A172 (cell line): ENCODE results near the gene DNPH1. TPM values are rescaled to one million over a fixed set of nuclear protein-coding genes. Genes with fewer than 3 reads are reported as not detected.

Experiments
- DNase-seq: peaks from one replicate; pipeline ENCODE4 v3.0.0-alpha.2; 2015; ENCODE audit warnings: low spot score
- total RNA-seq: library from RNA; depleted of rRNA; stranded (reverse); fragments of >200 nt; shearing (Covaris generic); gene quantifications from 2 replicates; pipeline ENCODE4 v1.2.3, GENCODE V29; 2014

Gene DNPH1
- total RNA-seq, 1 experiment from 2014 or later, result 120 TPM

DNA sequence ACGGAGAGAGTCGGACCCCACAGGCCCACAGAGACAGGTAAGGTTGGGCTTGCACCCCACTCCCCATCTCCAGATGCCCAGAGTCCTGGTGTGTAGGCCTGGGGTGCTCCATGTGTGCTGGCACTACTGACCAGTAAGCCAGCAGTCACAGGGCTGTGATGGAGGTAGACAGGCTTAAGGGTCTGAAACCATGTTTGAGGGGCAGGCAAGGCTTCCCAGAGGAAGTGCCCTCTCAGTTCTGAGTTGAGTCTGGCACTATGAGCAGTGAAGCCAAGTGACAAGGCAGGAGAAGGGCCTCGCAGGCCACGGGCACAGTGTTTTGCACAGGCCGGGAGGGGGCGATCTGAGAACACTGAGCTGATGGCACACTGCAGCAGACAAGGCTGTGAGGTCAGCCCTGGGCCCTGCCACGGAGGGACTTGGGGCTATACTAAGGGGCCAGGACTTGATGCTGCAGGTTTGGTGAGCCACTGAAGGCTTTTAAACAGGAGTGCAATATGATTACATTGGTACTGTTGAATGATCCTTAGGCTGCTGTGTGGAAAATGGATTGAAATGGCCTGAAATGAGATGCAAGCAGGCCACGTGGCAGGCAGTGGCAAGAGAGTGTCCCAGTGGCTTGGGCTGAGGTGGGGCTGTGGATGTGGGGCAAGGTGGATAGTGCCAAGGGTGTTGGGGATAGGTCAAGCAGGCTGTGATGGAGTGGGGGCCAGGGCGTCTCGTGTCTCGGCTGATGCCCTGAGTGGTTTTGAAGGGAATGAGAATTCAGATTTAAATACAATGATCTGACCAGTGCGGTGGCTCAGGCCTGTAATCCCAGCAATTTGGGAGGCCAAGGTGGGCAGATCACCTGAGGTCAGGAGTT is 34.3 kb upstream of the DNPH1 start:
- DNase-seq, result peak; percentile 54

- no peak for DNase-seq
These were observed 33.6 kb upstream of the DNPH1 start for GRCh38 chr6:43262780-43263313.

- DNase-seq, result no peak
These were observed 32.9 kb upstream of the DNPH1 start for GRCh38 chr6:43262000-43262779.

GRCh38 chr6:43261198-43261597 is 31.9 kb upstream of the DNPH1 start:
- no peak for DNase-seq

DNA sequence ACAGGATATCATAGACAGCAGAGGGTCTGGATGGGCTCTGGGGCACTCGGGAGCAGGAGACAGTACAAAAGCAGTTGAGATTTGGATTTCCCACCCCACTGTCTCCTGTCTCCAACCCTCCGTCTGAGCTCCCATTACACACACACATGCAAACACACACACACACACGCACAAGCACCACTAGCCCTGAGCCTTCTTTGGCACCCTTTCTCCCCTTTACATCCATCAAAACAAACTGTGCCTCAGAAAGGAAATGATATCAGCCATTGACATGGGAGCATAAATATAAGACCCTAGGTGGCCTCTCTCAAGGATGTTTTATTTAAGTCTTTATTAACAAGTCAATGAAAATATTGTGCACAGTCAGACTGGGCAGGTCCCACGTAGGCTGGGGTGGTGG is 31.5 kb upstream of the DNPH1 start:
- no peak for DNase-seq

- no peak for DNase-seq
These were observed 29.8 kb upstream of the DNPH1 start for GRCh38 chr6:43258807-43259686.

DNA sequence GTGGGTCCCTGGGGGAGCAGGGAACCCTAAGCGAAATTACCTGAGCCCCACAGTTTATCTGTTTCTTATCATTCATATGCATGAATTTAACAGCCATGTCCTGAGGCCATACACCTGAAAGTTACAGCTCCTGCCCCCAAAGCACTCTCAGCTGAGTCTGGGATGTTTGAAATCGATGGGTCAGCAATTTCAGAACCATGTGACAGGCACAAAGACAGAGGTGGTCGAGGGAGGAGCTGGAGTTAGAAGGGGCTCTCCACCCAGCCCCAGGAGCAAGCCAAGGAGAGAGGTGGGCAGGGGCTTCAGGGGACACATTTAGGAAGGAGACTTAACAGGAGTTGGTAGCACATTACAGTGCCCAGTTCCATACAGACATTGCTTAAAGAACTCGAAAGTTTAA is 28.9 kb upstream of the DNPH1 start:
- no peak for DNase-seq

DNA sequence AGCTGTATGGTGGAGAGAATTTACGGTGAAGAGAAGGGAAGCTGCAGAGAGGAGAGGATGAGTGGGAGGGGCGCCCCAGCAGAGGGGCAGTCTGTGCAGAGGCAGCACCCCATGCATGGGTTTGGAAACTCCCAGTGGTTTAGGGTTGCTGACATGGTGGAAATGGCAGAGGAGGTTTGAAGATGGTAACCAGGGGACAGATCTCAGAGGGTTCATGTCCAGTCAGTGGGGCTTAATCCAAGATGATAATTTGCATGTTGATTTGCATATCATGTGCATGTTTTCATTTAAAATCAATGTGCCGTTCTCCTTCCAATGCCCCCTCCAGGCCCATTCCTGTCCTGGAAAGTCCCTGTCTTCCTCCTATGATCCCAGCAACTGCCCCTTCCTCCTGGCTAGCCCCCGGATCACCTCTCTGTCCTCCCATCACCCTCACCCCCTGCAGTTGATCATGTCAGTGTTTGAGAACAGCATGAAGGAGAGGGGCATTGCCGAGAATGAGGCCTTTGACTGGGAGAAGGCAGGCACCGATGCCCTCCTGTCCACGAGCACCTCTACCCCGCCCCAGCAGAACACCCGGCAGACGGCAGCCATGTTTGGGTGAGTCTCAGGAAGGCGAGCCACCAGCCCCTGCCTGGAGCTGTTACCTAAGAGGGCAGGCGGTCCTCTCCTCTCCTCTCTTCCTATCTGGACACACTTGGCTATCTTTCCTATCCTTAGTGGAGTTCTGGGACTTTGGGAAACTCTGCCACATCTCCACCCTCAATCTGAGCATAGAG is 28.3 kb upstream of the DNPH1 start:
- no peak for DNase-seq

- DNase-seq, result no peak
These were observed 27.5 kb upstream of the DNPH1 start for GRCh38 chr6:43256670-43257366.

DNA sequence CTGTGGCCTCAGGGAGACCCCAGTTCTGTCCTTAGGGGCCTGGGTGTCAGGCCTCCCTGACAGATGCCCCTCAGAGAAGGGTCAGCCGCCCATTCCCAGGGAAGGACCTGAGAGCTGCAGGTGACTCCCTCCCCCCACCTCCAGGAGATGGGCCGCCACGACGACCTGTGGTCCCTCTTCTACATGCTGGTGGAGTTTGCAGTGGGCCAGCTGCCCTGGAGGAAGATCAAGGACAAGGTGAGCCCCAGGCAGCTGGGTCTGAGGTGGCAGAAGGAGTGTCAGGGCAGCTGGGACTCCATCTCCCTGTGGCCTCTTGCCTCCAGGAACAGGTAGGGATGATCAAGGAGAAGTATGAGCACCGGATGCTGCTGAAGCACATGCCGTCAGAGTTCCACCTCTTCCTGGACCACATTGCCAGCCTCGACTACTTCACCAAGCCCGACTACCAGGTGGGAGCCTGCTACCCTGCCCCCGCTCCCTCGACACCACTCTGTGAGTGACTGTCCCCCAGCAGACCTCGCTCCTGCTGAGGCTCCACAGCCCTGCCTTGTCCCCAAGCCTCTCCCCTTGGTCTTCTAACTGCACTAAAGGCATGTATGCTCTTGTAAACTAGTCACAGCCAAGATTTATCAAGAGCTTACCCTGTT is 26.2 kb upstream of the DNPH1 start:
- DNase-seq, result no peak

DNA sequence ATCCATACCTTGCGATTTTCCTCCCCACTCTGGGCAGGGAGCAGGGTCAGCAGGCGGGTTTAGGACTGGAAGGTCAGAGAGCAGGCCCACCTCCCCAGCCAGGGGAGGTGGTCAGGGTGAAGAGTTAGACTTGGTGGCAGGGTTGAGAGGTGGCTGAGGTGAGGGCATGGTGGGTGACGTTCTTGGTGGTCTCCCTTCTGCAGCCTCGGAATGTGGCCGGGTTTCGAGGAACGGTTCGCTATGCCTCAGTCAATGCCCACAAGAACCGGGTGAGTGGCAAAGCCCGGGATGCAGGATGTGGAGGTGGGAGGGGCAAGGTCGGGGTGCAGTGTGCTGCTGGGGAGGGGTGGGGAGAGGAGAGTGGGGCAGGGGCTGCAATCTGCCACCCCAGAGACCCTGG is 25.6 kb upstream of the DNPH1 start:
- DNase-seq, result no peak

GRCh38 chr6:43254138-43254817 is 25.0 kb upstream of the DNPH1 start:
- no peak for DNase-seq

DNA sequence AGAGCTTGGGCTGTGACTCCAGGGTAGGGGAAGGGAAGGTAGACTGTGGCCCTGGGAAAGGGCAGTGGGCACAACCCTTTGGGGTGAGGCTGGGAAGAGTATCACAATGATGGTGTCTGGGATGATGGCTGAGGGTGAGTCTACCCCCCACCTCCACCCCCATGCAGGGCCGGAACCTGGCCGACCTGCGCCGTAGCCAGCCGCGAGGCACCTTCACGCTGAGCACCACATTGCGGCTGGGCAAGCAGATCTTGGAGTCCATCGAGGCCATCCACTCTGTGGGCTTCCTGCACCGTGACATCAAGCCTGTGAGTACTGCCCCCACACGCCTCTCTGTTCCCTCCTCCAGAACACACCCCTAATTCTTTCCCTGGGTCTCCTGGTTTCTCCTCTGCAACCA is 24.1 kb upstream of the DNPH1 start:
- no peak for DNase-seq

- DNase-seq, result no peak
These were observed 21.7 kb upstream of the DNPH1 start for GRCh38 chr6:43250992-43251373.

DNA sequence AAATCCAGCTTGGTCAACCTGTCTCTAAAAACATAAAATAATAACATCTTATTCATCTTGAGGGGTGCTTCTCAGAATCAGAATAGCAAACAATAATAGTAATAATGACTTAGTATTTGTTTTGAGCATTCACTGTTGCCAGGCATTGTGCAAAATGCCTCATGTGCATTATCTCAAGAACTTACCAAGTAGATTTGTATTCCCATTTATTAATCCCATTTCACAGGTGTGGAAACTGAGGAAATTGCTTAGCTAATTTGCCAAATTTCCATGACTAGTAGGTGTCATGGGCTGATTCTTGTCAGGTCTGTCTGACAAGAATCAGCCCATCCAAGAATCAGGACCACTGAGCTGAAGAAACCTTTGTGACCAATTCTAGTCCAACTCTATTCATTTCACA is 19.5 kb upstream of the DNPH1 start:
- no peak for DNase-seq

DNA sequence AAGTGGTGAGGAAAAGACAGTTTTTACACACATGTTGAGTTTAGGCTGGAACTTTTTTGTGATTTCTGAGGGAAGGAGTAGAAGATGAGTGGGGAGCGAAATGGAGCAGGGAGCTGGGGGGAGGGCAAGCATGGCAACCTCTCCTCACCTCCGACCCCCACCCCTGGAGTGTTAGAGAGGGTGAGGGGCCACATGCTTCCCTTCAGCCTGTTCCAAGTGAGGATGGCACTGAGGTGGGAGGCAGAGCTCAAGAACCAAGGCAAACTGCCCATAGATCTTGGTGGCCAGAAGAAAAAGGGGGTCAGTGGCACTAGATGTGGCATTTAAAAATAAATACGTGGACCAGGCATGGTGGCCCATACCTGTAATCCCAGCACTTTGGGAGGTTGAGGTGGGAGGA is 18.8 kb upstream of the DNPH1 start:
- no peak for DNase-seq

- peak; percentile 14 for DNase-seq
These were observed 18.1 kb upstream of the DNPH1 start for GRCh38 chr6:43247114-43247999.
